Ishikawa (cell line): ENCODE results near the gene OPCML.

Source experiments
- EP300 ChIP-seq: IDR thresholded peaks from 2 replicates; pipeline ENCODE4 v1.6.1; 2012; ENCODE audit warnings: borderline replicate concordance
- TAF1 ChIP-seq: IDR thresholded peaks from 2 replicates; pipeline ENCODE4 v1.6.1; 2012; ENCODE audit warnings: low read depth, mild to moderate bottlenecking
- TEAD4 ChIP-seq: IDR thresholded peaks from 2 replicates; pipeline ENCODE4 v1.6.1; 2012
- YY1 ChIP-seq: IDR thresholded peaks from 2 replicates; pipeline ENCODE4 v1.6.1; 2012; ENCODE audit warnings: low read depth
- TF ChIP-seq, protein P1 (sequence below): IDR thresholded peaks from 2 replicates; pipeline ENCODE4 v1.6.1; 2012; ENCODE audit warnings: low read depth, mild to moderate bottlenecking
- TF ChIP-seq, protein P2 (sequence below): IDR thresholded peaks from 2 replicates; pipeline ENCODE4 v1.6.1; 2012

DNA sequence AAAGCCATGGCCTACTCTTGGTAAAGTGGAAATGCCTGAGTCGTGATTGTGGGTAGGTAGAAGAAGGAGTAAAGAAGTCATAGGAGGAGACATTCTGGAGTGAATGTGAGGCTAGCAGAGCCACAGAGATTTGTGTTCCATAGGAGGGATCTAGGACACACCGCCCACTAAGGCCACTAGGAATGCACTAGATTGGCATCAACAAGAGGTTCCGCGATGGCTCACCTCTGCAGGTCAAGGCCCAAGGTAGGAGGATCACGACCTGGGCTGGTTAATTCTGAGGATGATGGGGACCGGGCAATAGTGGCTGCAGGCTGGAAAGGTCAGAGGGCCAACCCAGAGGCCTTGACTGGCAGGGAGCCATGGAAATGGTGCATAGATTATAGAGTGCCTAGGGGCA is 48.8 kb upstream of the OPCML start:
- TF ChIP-seq TAF1, result no peak
- TF ChIP-seq YY1, result no peak
- TF ChIP-seq, protein P1, sequence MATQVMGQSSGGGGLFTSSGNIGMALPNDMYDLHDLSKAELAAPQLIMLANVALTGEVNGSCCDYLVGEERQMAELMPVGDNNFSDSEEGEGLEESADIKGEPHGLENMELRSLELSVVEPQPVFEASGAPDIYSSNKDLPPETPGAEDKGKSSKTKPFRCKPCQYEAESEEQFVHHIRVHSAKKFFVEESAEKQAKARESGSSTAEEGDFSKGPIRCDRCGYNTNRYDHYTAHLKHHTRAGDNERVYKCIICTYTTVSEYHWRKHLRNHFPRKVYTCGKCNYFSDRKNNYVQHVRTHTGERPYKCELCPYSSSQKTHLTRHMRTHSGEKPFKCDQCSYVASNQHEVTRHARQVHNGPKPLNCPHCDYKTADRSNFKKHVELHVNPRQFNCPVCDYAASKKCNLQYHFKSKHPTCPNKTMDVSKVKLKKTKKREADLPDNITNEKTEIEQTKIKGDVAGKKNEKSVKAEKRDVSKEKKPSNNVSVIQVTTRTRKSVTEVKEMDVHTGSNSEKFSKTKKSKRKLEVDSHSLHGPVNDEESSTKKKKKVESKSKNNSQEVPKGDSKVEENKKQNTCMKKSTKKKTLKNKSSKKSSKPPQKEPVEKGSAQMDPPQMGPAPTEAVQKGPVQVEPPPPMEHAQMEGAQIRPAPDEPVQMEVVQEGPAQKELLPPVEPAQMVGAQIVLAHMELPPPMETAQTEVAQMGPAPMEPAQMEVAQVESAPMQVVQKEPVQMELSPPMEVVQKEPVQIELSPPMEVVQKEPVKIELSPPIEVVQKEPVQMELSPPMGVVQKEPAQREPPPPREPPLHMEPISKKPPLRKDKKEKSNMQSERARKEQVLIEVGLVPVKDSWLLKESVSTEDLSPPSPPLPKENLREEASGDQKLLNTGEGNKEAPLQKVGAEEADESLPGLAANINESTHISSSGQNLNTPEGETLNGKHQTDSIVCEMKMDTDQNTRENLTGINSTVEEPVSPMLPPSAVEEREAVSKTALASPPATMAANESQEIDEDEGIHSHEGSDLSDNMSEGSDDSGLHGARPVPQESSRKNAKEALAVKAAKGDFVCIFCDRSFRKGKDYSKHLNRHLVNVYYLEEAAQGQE, result no peak
- TF ChIP-seq, protein P2, sequence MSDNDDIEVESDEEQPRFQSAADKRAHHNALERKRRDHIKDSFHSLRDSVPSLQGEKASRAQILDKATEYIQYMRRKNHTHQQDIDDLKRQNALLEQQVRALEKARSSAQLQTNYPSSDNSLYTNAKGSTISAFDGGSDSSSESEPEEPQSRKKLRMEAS, result no peak
- TF ChIP-seq EP300, result no peak
- no peak for TF ChIP-seq TEAD4
